Activated naive CD8-positive, alpha-beta T cell treated with anti-CD3 and anti-CD28 coated beads, Interleukin-2, amount 50 U/mL, for 24 hours (primary cell): ENCODE data around the gene FYN.
"Not testable (repeated sequence)": the region's sequence is repeated elsewhere in the genome, so short reads cannot be mapped to it uniquely, and the experiment has no call there.

ENCODE experiments used
- ATAC-seq: fragments of 150-1000 bp; cut with Tn5 transposase; one replicate; pipeline ENCODE4 v1.10.0; 2021
- DNase-seq: peaks from one replicate; pipeline ENCODE4 v3.0.0; 2021
- H3K27ac Mint-ChIP-seq: one replicate; pipeline ENCODE4 v1.8.0; 2021; ENCODE audit warnings: mild to moderate bottlenecking, mixed read lengths
- H3K27me3 Mint-ChIP-seq: one replicate; pipeline ENCODE4 v1.8.0; 2021; ENCODE audit warnings: mixed read lengths
- H3K36me3 Mint-ChIP-seq: one replicate; pipeline ENCODE4 v1.8.0; 2021; ENCODE audit warnings: low read depth, mixed read lengths
- H3K4me1 Mint-ChIP-seq: one replicate; pipeline ENCODE4 v1.8.0; 2021; ENCODE audit warnings: mixed read lengths
- H3K4me3 Mint-ChIP-seq: one replicate; pipeline ENCODE4 v1.8.0; 2021; ENCODE audit warnings: mild to moderate bottlenecking, moderate library complexity, mixed read lengths
- H3K9me3 Mint-ChIP-seq: one replicate; pipeline ENCODE4 v1.8.0; 2021; ENCODE audit warnings: mixed read lengths

FYN gene

DNA sequence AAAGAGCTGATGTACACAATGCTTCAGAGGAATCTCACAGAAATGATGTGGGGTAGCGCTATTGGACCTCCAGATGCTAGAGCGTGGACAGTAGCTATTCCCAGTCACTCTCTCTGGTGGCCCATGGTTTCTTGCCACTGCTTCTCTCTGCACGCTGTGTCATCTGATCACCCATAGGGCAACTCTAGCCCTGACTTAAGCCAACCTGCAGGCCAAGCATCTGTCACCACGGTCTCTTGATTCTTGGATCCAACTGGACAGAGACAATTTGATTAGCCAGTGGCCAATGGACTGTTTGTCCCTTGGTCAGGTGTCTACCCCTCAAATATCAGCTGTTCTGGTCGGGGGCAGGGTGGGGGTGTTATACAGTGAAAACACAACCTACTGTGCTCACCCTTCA is 225.2 kb downstream of the FYN start:
- H3K9me3 Mint-ChIP-seq, result no peaks in the 10 kb centered on the region
- H3K4me3 Mint-ChIP-seq, result no peak overlapping the region
- no peaks in the 10 kb centered on the region for H3K27me3 Mint-ChIP-seq
- no peak overlapping the region for H3K27ac Mint-ChIP-seq
- ATAC-seq, result no peak
- H3K36me3 Mint-ChIP-seq, result peaks cover 10% of the 10 kb centered on the region
- DNase-seq, result no peak
- no peaks in the 10 kb centered on the region for H3K4me1 Mint-ChIP-seq

- Mint-ChIP-seq H3K27ac (no peak overlapping the region), H3K4me3 (no peak overlapping the region), H3K27me3 (no peaks in the 10 kb centered on the region), H3K36me3 (peaks cover 10% of the 10 kb centered on the region), H3K9me3 (no peaks in the 10 kb centered on the region), H3K4me1 (no peaks in the 10 kb centered on the region)
- ATAC-seq (no peak), DNase-seq (no peak)
Observed at GRCh38 chr6:111646942-111647341, 226.3 kb downstream of the FYN start.

GRCh38 chr6:111646034-111646433 is 227.2 kb downstream of the FYN start:
- Mint-ChIP-seq H3K4me1 (no peaks in the 10 kb centered on the region), H3K27me3 (no peaks in the 10 kb centered on the region), H3K4me3 (no peak overlapping the region), H3K36me3 (peaks cover 10% of the 10 kb centered on the region), H3K9me3 (no peaks in the 10 kb centered on the region), H3K27ac (no peak overlapping the region)
- DNase-seq (no peak), ATAC-seq (no peak)

- no peak for ATAC-seq
- Mint-ChIP-seq H3K27me3 (no peaks in the 10 kb centered on the region), H3K4me3 (no peak overlapping the region), H3K4me1 (no peaks in the 10 kb centered on the region), H3K27ac (no peak overlapping the region), H3K9me3 (no peaks in the 10 kb centered on the region), H3K36me3 (peaks cover 7% of the 10 kb centered on the region)
- no peak for DNase-seq
Observed at GRCh38 chr6:111644893-111645430, 228.3 kb downstream of the FYN start.

DNA sequence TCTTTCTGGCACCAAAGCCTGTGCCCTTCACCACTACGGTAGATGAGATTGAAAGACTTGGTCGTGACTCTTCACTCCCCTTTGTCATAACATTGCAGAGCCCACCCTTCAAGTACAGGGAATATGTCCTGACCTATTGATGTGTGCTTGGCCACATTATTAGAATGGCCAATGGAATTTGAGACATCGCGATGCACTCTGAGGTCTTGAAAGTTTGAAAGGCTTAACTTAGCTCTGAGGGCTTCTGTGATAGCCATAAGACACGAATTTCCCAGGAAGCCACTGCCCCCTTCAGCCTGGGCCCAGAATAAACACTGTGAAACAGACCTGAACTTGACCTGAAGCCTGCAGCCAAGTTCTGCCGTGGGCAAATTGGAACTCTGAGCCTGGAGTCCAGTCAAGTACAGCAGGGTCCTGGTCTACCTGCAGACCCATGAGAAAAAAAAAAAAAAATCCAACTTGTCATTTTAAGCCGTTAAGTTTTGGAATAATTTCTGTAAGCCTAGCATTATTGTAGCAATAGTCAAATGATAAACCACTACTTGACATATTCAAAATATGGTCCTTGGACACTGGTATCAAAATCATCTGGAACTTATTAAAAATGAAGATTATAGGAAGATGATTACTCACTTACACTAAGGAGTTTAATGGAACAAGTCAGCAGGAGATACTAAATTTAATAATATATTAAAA is 230.6 kb downstream of the FYN start:
- no peaks in the 10 kb centered on the region for H3K4me1 Mint-ChIP-seq
- no peak for ATAC-seq

GRCh38 chr6:111639266-111639665 is 234.0 kb downstream of the FYN start:
- no peak for DNase-seq
- Mint-ChIP-seq H3K4me3 (no peak overlapping the region), H3K27me3 (no peaks in the 10 kb centered on the region), H3K4me1 (no peaks in the 10 kb centered on the region), H3K9me3 (no peaks in the 10 kb centered on the region), H3K27ac (no peak overlapping the region), H3K36me3 (peaks cover 3% of the 10 kb centered on the region)
- no peak for ATAC-seq

More for the DNA sequence above, 230.6 kb downstream of the FYN start:
- no peaks in the 10 kb centered on the region for H3K27me3 Mint-ChIP-seq
- peaks cover 6% of the 10 kb centered on the region for H3K36me3 Mint-ChIP-seq
- H3K9me3 Mint-ChIP-seq, result no peaks in the 10 kb centered on the region
- H3K27ac Mint-ChIP-seq, result no peak overlapping the region
- no peak overlapping the region for H3K4me3 Mint-ChIP-seq
- peak; percentile 32 for DNase-seq

DNA sequence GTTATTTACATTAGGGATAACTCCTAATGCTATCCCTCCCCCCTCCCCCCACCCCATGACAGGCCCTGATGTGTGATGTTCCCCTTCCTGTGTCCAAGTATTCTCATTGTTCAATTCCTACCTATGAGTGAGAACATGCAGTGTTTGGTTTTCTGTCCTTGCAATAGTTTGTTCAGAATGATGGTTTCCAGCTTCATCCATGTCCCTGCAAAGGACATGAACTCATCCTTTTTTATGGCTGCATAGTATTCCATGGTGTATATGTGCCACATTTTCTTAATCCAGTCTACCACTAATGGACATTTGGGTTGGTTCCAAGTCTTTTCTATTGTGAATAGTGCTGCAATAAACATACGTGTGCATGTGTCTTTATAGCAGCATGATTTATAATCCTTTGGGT is 238.3 kb downstream of the FYN start:
- DNase-seq, H3K27me3 Mint-ChIP-seq, H3K9me3 Mint-ChIP-seq, ATAC-seq, H3K27ac Mint-ChIP-seq, H3K4me3 Mint-ChIP-seq, H3K36me3 Mint-ChIP-seq, H3K4me1 Mint-ChIP-seq: not testable (repeated sequence)

GRCh38 chr6:111633822-111634221 is 239.4 kb downstream of the FYN start:
- Mint-ChIP-seq H3K4me3 (no peak overlapping the region), H3K4me1 (no peaks in the 10 kb centered on the region), H3K9me3 (peaks cover 1% of the 10 kb centered on the region), H3K27me3 (no peaks in the 10 kb centered on the region), H3K27ac (no peak overlapping the region), H3K36me3 (peaks cover 2% of the 10 kb centered on the region)
- ATAC-seq, result no peak
- no peak for DNase-seq

- ATAC-seq (no peak), DNase-seq (no peak)
- Mint-ChIP-seq H3K9me3 (peaks cover 5% of the 10 kb centered on the region), H3K27ac (no peak overlapping the region), H3K36me3 (peaks cover 2% of the 10 kb centered on the region), H3K27me3 (no peaks in the 10 kb centered on the region), H3K4me3 (no peak overlapping the region), H3K4me1 (no peaks in the 10 kb centered on the region)
Observed at GRCh38 chr6:111632468-111633247, 240.6 kb downstream of the FYN start.

DNA sequence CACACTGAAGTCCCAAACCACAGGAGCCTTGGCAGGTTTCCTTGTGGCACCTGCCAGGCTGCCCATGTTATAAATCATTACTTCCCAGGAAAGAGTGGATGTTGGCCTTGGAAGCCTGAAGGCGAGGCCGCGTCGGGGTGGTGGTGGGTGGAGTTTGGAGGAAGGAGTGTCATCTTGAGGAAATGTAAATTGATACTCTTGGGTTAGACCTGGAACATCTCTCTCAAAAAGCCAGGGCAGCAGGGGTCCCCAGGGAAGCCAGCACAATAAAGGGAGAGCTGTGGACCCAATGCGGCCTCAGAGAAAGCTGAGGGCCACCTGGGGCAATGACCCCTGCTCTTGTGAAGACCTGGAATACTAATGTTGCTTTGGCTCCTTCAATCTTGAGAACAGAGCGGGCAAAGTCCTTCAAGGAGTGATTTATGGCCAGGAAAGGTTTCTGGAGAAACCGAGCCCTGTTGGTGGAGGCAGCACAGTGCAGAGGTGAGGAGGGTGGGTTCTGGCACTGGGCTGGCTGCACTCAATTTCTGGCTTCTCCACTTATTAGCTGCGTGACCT is 241.3 kb downstream of the FYN start:
- H3K27me3 Mint-ChIP-seq, result no peaks in the 10 kb centered on the region
- no peak overlapping the region for H3K27ac Mint-ChIP-seq
- peaks cover 5% of the 10 kb centered on the region for H3K9me3 Mint-ChIP-seq
- peaks cover 2% of the 10 kb centered on the region for H3K36me3 Mint-ChIP-seq
- no peaks in the 10 kb centered on the region for H3K4me1 Mint-ChIP-seq
- ATAC-seq (no peak), DNase-seq (no peak)
- H3K4me3 Mint-ChIP-seq, result no peak overlapping the region

DNA sequence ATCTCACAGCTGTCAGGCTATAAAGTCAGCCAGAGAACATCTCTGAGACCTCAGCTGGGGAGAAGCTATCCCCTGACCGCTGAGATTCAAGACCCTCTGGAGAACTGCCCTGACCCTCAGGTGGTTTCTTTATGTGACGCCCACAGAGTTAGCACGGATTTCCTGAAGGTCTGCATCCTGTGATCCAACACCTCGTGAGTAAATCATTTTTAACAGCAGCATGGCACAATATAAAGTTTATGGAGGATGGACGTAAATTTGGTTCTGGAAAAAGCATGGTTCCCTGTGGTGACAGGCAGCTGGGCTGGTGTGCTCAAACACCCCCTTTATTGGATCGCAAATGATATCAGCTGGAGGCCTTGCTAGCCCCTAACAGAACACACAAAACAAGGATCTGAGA is 242.2 kb downstream of the FYN start:
- Mint-ChIP-seq H3K27me3 (no peaks in the 10 kb centered on the region), H3K9me3 (peaks cover 5% of the 10 kb centered on the region), H3K36me3 (peaks cover 2% of the 10 kb centered on the region), H3K4me1 (no peaks in the 10 kb centered on the region), H3K4me3 (no peak overlapping the region), H3K27ac (no peak overlapping the region)
- no peak for DNase-seq
- ATAC-seq, result no peak

DNA sequence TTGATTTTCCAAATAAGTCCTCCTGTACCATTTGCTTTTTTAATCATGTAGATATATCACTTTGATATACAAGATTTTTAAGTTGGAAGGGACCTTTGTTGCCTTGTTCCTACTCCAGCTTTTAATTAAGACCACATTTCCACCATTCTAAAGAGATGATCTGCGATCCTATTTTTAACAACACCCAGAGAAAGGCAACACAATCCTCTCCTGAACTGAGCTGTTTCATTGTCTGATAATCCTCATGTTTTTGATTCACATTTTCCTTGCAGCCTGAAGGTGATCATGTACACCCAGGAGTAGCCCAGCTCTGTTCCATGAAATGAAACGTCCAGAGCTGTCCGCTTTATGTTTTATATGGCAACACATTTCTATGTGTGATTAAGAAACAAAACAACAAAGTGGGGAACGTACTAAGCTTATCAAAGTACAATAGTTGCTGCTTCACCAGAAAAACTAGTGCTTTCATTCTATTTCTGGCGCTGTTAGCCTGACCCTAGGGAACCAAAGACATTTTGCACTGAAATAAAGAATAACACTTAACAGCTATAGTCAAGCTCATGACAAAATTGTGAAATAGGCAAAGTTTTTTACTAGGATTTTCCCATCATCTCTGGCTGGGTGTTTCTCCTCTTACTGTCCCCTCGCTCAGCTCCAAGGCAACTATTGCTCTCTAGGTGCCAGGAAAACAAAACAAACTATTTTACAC is 245.0 kb downstream of the FYN start:
- no peak overlapping the region for H3K4me3 Mint-ChIP-seq
- H3K27me3 Mint-ChIP-seq, result no peaks in the 10 kb centered on the region
- peaks cover 9% of the 10 kb centered on the region for H3K4me1 Mint-ChIP-seq
- peaks cover 2% of the 10 kb centered on the region for H3K36me3 Mint-ChIP-seq
- ATAC-seq (no peak), DNase-seq (no peak)
- peaks cover 5% of the 10 kb centered on the region for H3K9me3 Mint-ChIP-seq
- no peak overlapping the region for H3K27ac Mint-ChIP-seq

DNA sequence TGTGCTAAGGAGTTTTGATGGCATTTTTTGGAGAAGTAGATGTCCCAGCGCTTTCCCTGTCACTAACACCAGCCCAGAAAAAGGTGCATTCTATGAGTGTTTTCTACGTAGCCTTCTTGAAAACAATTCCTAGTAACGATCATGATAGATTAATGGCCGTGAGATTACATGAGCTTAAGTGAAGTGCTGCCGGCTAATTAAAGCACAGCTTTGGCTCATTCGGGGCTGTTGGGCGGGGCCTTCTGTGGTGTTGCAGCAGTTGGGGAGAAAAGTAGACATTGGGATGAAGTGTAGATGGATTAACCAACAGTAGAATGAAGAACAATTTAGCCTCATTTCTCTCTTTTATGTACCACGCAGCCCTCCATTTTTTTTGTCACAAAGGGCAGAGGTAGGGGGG is 246.8 kb downstream of the FYN start:
- Mint-ChIP-seq H3K36me3 (peaks cover 2% of the 10 kb centered on the region), H3K9me3 (peaks cover 5% of the 10 kb centered on the region), H3K4me1 (peaks cover 9% of the 10 kb centered on the region), H3K4me3 (no peak overlapping the region), H3K27me3 (no peaks in the 10 kb centered on the region), H3K27ac (no peak overlapping the region)
- DNase-seq (no peak), ATAC-seq (no peak)

- H3K36me3 Mint-ChIP-seq, result peaks cover 2% of the 10 kb centered on the region
- no peak overlapping the region for H3K27ac Mint-ChIP-seq
- H3K4me1 Mint-ChIP-seq, result peaks cover 9% of the 10 kb centered on the region
- peaks cover 5% of the 10 kb centered on the region for H3K9me3 Mint-ChIP-seq
- no peak overlapping the region for H3K4me3 Mint-ChIP-seq
- H3K27me3 Mint-ChIP-seq, result no peaks in the 10 kb centered on the region
- ATAC-seq, result peak; percentile 87
- no peak for DNase-seq
Observed at GRCh38 chr6:111625461-111626391, 247.5 kb downstream of the FYN start.
